ENCODE data around the gene OR52K2. TPM values are rescaled to one million over a fixed set of nuclear protein-coding genes. Genes with fewer than 3 reads are reported as not detected.

The OR52K2 gene
- total RNA-seq, 1 experiment from 2014 or later: not detected

- intact Hi-C loops (cut with micrococcal nuclease): no loop called here
- H3K4me1 Mint-ChIP-seq (ENCODE audit: insufficient read depth, unreplicated experiment): no peaks in the 10 kb centered on the region
- DNase-seq (ENCODE audit: unreplicated experiment): no peak
- TF ChIP-seq, protein P1, sequence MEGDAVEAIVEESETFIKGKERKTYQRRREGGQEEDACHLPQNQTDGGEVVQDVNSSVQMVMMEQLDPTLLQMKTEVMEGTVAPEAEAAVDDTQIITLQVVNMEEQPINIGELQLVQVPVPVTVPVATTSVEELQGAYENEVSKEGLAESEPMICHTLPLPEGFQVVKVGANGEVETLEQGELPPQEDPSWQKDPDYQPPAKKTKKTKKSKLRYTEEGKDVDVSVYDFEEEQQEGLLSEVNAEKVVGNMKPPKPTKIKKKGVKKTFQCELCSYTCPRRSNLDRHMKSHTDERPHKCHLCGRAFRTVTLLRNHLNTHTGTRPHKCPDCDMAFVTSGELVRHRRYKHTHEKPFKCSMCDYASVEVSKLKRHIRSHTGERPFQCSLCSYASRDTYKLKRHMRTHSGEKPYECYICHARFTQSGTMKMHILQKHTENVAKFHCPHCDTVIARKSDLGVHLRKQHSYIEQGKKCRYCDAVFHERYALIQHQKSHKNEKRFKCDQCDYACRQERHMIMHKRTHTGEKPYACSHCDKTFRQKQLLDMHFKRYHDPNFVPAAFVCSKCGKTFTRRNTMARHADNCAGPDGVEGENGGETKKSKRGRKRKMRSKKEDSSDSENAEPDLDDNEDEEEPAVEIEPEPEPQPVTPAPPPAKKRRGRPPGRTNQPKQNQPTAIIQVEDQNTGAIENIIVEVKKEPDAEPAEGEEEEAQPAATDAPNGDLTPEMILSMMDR (IDR thresholded peaks at IDR 0.05; ENCODE audit: unreplicated experiment): no peak
- ChIA-PET CTCF (interaction anchor here (0.6 to 0.7 kb wide), 2 partner anchors 29 to 50 kb away, joined by 3 read pairs; no protein-coding TSS in a partner anchor), POLR2A (no interaction called here)
- no peaks in the 10 kb centered on the region for H3K36me3 Mint-ChIP-seq (ENCODE audit: insufficient read depth, unreplicated experiment)
- H3K27ac Mint-ChIP-seq (ENCODE audit: low read depth, unreplicated experiment): no peak overlapping the region
- H3K9me3 Mint-ChIP-seq (ENCODE audit: unreplicated experiment): peaks cover 8% of the 10 kb centered on the region
- BruUV-seq (replicated peaks): no TSS peak
- no peaks in the 10 kb centered on the region for H3K27me3 Mint-ChIP-seq (ENCODE audit: insufficient read depth, unreplicated experiment)
- H3K4me3 Mint-ChIP-seq (ENCODE audit: unreplicated experiment): no peak overlapping the region
These were observed 5.7 kb upstream of the OR52K2 start for GRCh38 chr11:4443232-4443891.

GRCh38 chr11:4453118-4453517, 4.0 kb downstream of the OR52K2 start:
- no peaks in the 10 kb centered on the region for H3K27me3 Mint-ChIP-seq (ENCODE audit: insufficient read depth, unreplicated experiment)
- H3K9me3 Mint-ChIP-seq (ENCODE audit: unreplicated experiment): no peaks in the 10 kb centered on the region
- no peaks in the 10 kb centered on the region for H3K36me3 Mint-ChIP-seq (ENCODE audit: insufficient read depth, unreplicated experiment)
- POLR2A ChIA-PET: no interaction called here
- CTCF ChIA-PET: interaction anchor here (1.2 kb wide), 1 partner anchor 266 kb away, joined by 4 read pairs; no protein-coding TSS in a partner anchor
- intact Hi-C loops (cut with micrococcal nuclease): no loop called here
- H3K27ac Mint-ChIP-seq (ENCODE audit: low read depth, unreplicated experiment): no peak overlapping the region
- H3K4me3 Mint-ChIP-seq (ENCODE audit: unreplicated experiment): no peak overlapping the region
- no TSS peak for BruUV-seq (replicated peaks)
- TF ChIP-seq, protein P1 (IDR thresholded peaks at IDR 0.05; ENCODE audit: unreplicated experiment): no peak
- H3K4me1 Mint-ChIP-seq (ENCODE audit: insufficient read depth, unreplicated experiment): peaks cover 6% of the 10 kb centered on the region
- no peak for DNase-seq (ENCODE audit: unreplicated experiment)

DNA sequence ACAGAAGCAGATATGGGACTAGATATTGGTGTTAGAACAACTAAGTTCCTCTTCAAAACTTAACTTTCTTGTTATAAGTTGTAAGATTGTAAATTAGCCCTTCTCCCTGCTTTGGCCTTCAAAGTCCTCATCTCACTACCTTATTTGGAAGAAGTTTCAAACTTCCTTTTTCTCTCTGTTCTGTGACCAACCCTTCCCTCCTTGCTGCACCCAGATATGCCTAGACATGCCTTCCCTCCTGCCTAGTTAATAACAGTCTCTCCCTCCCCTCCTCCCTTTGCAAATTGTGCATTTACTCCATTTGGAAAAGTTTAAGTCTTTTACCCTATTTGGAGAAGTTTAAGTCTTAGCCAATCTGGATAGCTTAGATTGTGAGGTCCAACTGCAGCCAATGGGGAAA, 4.9 kb downstream of the OR52K2 start:
- no peak overlapping the region for H3K27ac Mint-ChIP-seq (ENCODE audit: low read depth, unreplicated experiment)
- H3K4me1 Mint-ChIP-seq (ENCODE audit: insufficient read depth, unreplicated experiment): peaks cover 6% of the 10 kb centered on the region
- H3K36me3 Mint-ChIP-seq (ENCODE audit: insufficient read depth, unreplicated experiment): no peaks in the 10 kb centered on the region
- CTCF ChIA-PET: interaction anchor here (0.6 to 1.2 kb wide), 2 partner anchors 267 kb away, joined by 3 to 4 read pairs; no protein-coding TSS in a partner anchor
- POLR2A ChIA-PET: interaction anchor here (0.7 kb wide), 1 partner anchor 69 kb away, joined by 3 read pairs; no protein-coding TSS in a partner anchor
- BruUV-seq (replicated peaks): no TSS peak
- H3K4me3 Mint-ChIP-seq (ENCODE audit: unreplicated experiment): no peak overlapping the region
- H3K9me3 Mint-ChIP-seq (ENCODE audit: unreplicated experiment): no peaks in the 10 kb centered on the region
- TF ChIP-seq, protein P1 (IDR thresholded peaks at IDR 0.05; ENCODE audit: unreplicated experiment): no peak
- H3K27me3 Mint-ChIP-seq (ENCODE audit: insufficient read depth, unreplicated experiment): no peaks in the 10 kb centered on the region
- intact Hi-C loops (cut with micrococcal nuclease): no loop called here
- DNase-seq (ENCODE audit: unreplicated experiment): peak; percentile 30

GRCh38 chr11:4455419-4455818, 6.3 kb downstream of the OR52K2 start:
- ChIA-PET CTCF (interaction anchor here (1.2 kb wide), 1 partner anchor 38 kb away, joined by 3 read pairs; no protein-coding TSS in a partner anchor), POLR2A (no interaction called here)
- H3K4me1 Mint-ChIP-seq (ENCODE audit: insufficient read depth, unreplicated experiment): peaks cover 12% of the 10 kb centered on the region
- H3K27me3 Mint-ChIP-seq (ENCODE audit: insufficient read depth, unreplicated experiment): no peaks in the 10 kb centered on the region
- no peak overlapping the region for H3K27ac Mint-ChIP-seq (ENCODE audit: low read depth, unreplicated experiment)
- DNase-seq (ENCODE audit: unreplicated experiment): no peak
- no TSS peak for BruUV-seq (replicated peaks)
- no peak overlapping the region for H3K4me3 Mint-ChIP-seq (ENCODE audit: unreplicated experiment)
- H3K9me3 Mint-ChIP-seq (ENCODE audit: unreplicated experiment): no peaks in the 10 kb centered on the region
- TF ChIP-seq, protein P1 (IDR thresholded peaks at IDR 0.05; ENCODE audit: unreplicated experiment): no peak
- intact Hi-C loops (cut with micrococcal nuclease): no loop called here
- no peaks in the 10 kb centered on the region for H3K36me3 Mint-ChIP-seq (ENCODE audit: insufficient read depth, unreplicated experiment)
